Kidney (tissue), 14 donors: ENCODE measurements around the gene HIVEP3. TPM values are rescaled to one million over a fixed set of nuclear protein-coding genes. Genes with fewer than 3 reads are reported as not detected.

Experiments used
- DNase-seq, 5 donors: peaks; one replicate each; pipeline ENCODE4 v3.0.0-alpha.2; 2013 to 2020
- FAIRE-seq: peaks from 2 replicates; lab custom pipeline; 2012; peaks lifted over from hg19 to GRCh38; lab: Jason Lieb, UNC
- H3K27ac ChIP-seq, 2 donors: one replicate each; pipeline ENCODE4 v1.7.0; 2013; ENCODE audit warnings: low read depth in 2 of 2, low read length in 2 of 2, inconsistent platforms in 1 of 2
- H3K27me3 ChIP-seq: one replicate; pipeline ENCODE4 v1.7.1; 2013; ENCODE audit warnings: low read length, inconsistent platforms; ENCODE audit not compliant: control insufficient read depth, insufficient read depth
- H3K36me3 ChIP-seq, 3 donors: one replicate each; pipeline versions ENCODE4 v1.7.0 to v1.7.1; 2013; ENCODE audit warnings: low read length in 3 of 3, control low read depth in 1 of 3, inconsistent platforms in 1 of 3; ENCODE audit not compliant: insufficient read depth in 3 of 3, control insufficient read depth in 2 of 3
- H3K4me1 ChIP-seq, 3 donors: one replicate each; pipeline versions ENCODE4 v1.7.0 to v1.7.1; 2013; ENCODE audit warnings: low read length in 3 of 3, inconsistent platforms in 1 of 3, low read depth in 1 of 3; ENCODE audit not compliant: control insufficient read depth in 2 of 3, insufficient read depth in 2 of 3
- H3K4me3 ChIP-seq, 3 donors: one replicate each; pipeline versions ENCODE4 v1.7.0 to v1.8.1; 2013; ENCODE audit warnings: low read length in 3 of 3, control low read depth in 1 of 3, inconsistent platforms in 1 of 3
- H3K9ac ChIP-seq, 3 donors: one replicate each; pipeline versions ENCODE4 v1.7.0 to v1.7.1; 2013; ENCODE audit warnings: low read length in 3 of 3, control low read depth in 1 of 3, inconsistent platforms in 1 of 3
- H3K9me3 ChIP-seq, 3 donors: one replicate each; pipeline versions ENCODE4 v1.7.0 to v1.7.1; 2013; ENCODE audit warnings: low read length in 3 of 3, control low read depth in 1 of 3, inconsistent platforms in 1 of 3; ENCODE audit not compliant: control insufficient read depth in 2 of 3, insufficient read depth in 1 of 3
- intact Hi-C: fragments of 100-400 bp; cut with DNase I; formaldehyde crosslinking; loops from one replicate; pipeline ENCODE4 v1.11.1; 2022
- polyA plus RNA-seq: library from polyadenylated mRNA; stranded (reverse); fragments of 350-450 nt; fragmentation: Illumina TruSeq; extraction: RNeasy Lipid Tissue Mini Kit (QIAGEN cat#74804); gene quantifications from one replicate; pipeline ENCODE4 v1.2.3, GENCODE V29; 2014; ENCODE audit warnings: low read depth, low replicate concordance; ENCODE audit not compliant: insufficient read depth
- total RNA-seq: library from RNA; stranded (reverse); fragmentation: NEBNext Ultra II Directional; extraction: Animal tissue kit (Norgen Biotek cat#: 25700); gene quantifications from one replicate; pipeline ENCODE4 v1.2.1, GENCODE V29; 2021
- TF ChIP-seq, protein P1 (sequence below): IDR thresholded peaks from 3 replicates; pipeline ENCODE4 v1.5.1; 2012; ENCODE audit warnings: mild to moderate bottlenecking, moderate library complexity, borderline replicate concordance; ENCODE audit not compliant: insufficient read depth; ENCODE audit errors: extremely low read depth
- donor health status: control.
- donor health status: control.
- donor health status: control.
- donor health status: control.
- donor health status: control.
- donor health status: DM: yes; HTN: yes; CAD: no.
- donor health status: Normal renal cell carcinoma (clear cell type).

HIVEP3 gene
- total and polyA plus RNA-seq, 2 donors from 2014 or later: 3.5 to 11.0 TPM

DNA sequence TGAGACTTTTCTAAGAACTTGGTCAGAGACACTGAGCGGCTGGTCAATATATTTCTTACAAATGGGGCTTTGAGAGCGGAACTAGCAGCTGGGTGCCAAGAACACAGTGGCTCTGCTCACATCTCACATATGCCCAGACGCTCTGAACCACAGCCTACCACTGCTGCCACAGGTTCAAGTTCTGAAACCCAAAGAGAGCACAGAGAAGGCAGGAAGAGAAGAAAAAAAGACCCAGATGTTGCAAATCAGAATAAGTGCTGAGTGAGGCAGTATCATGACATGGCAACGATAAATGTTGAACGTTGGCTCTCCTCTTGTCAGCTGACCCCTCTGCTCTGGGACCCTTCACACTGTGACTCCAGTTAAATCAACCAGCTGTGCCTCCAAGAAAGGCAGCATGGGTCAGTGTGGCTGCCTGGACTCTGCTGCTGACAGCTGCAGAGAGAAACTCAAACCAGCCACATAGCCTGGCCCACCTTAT is 26.4 kb downstream of the HIVEP3 start:
- Histone ChIP-seq H3K4me3 (no peak overlapping the region), H3K27me3 (no peaks in the 10 kb centered on the region), H3K4me1 (peaks cover 0 to 16% (median 14%) of the 10 kb centered on the region in 3 donors), H3K36me3 (no peaks in the 10 kb centered on the region), H3K27ac (no peak overlapping the region), H3K9me3 (no peaks in the 10 kb centered on the region), H3K9ac (peak overlapping the region in 1 of 3 donors; percentile 64)
- FAIRE-seq (no peak), DNase-seq (peak in 2 of 5 donors; percentile 52 to 74)
- TF ChIP-seq, protein P1, sequence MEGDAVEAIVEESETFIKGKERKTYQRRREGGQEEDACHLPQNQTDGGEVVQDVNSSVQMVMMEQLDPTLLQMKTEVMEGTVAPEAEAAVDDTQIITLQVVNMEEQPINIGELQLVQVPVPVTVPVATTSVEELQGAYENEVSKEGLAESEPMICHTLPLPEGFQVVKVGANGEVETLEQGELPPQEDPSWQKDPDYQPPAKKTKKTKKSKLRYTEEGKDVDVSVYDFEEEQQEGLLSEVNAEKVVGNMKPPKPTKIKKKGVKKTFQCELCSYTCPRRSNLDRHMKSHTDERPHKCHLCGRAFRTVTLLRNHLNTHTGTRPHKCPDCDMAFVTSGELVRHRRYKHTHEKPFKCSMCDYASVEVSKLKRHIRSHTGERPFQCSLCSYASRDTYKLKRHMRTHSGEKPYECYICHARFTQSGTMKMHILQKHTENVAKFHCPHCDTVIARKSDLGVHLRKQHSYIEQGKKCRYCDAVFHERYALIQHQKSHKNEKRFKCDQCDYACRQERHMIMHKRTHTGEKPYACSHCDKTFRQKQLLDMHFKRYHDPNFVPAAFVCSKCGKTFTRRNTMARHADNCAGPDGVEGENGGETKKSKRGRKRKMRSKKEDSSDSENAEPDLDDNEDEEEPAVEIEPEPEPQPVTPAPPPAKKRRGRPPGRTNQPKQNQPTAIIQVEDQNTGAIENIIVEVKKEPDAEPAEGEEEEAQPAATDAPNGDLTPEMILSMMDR: no peak
- intact Hi-C loops: no loop called here

DNA sequence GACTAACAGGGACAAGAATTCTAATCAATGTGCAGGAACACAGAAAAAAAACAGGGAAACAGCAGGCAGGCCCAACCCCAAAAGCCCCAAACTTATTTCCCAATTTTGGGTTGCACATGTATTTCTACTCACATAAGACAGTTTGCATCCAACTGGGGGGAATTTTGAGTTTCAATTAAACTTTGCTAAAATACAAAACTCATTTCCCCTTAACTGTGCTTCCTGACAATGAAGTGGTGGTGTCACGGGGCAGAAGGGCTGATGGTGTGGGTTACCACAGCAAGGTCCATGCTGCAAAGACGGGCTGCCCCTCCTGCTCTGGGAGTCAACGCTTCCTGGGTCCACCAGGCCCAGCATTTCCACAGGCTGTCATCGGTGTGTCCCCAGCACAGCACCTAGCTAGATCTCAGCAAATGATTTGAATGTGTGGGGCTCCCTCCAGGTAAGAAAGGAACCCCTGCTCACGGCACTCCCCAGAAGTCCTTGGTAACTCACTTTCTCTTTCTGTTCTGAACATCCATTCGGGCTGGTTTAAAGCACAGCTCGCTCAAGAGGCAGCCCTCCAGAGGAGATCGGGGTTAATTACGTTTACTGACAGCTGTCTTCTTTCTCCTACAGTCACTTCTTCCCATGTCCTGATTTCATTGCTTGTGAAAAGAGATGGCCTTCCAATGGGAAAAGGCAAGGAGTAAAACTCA is 27.4 kb downstream of the HIVEP3 start:
- no peaks in the 10 kb centered on the region for H3K27me3 ChIP-seq
- FAIRE-seq (no peak), DNase-seq (peak in 2 of 5 donors; percentile 49 to 58)
- peak overlapping the region in 2 of 3 donors; percentile 62 to 74 for H3K4me3 ChIP-seq
- H3K27ac ChIP-seq: peak overlapping the region; percentile 59 to 68
- intact Hi-C loops: no loop called here
- peak overlapping the region in 2 of 3 donors; percentile 58 to 64 for H3K9ac ChIP-seq
- TF ChIP-seq, protein P1: peak; percentile 9
- no peaks in the 10 kb centered on the region for H3K9me3 ChIP-seq
- H3K36me3 ChIP-seq: no peaks in the 10 kb centered on the region
- peaks cover 0 to 16% (median 14%) of the 10 kb centered on the region in 3 donors for H3K4me1 ChIP-seq

- Histone ChIP-seq H3K27ac (peak overlapping the region; percentile 59 to 68), H3K4me3 (peak overlapping the region in 1 of 3 donors; percentile 2), H3K4me1 (peaks cover 0 to 16% (median 14%) of the 10 kb centered on the region in 3 donors), H3K9me3 (no peaks in the 10 kb centered on the region), H3K9ac (peak overlapping the region in 1 of 3 donors; percentile 64), H3K36me3 (no peaks in the 10 kb centered on the region), H3K27me3 (no peaks in the 10 kb centered on the region)
- intact Hi-C loops: no loop called here
- no peak for FAIRE-seq
- TF ChIP-seq, protein P1: no peak
- no peak for DNase-seq
These were observed 27.9 kb downstream of the HIVEP3 start for GRCh38 chr1:41890825-41891198.
